Peyer's patch (tissue), 4 donors: ENCODE measurements around the gene SLCO4A1.

Experiments used
- CTCF ChIP-seq, 6 experiments: fragments of 450-650 bp in 4 of 6; fragments of 200-600 bp in 2 of 6; sonication (generic) in 1 of 6; IDR thresholded peaks; one replicate each; pipeline ENCODE4 v1.5.1; 2017 to 2019; ENCODE audit warnings: antibody characterized with exemption in 6 of 6, mild to moderate bottlenecking in 3 of 6, moderate library complexity in 1 of 6
- POLR2A ChIP-seq, 2 donors: fragments of 450-650 bp; IDR thresholded peaks; one replicate each; pipeline ENCODE4 v1.5.1; 2017; ENCODE audit warnings: antibody characterized with exemption in 2 of 2, mild to moderate bottlenecking in 2 of 2, moderate library complexity in 2 of 2

DNA sequence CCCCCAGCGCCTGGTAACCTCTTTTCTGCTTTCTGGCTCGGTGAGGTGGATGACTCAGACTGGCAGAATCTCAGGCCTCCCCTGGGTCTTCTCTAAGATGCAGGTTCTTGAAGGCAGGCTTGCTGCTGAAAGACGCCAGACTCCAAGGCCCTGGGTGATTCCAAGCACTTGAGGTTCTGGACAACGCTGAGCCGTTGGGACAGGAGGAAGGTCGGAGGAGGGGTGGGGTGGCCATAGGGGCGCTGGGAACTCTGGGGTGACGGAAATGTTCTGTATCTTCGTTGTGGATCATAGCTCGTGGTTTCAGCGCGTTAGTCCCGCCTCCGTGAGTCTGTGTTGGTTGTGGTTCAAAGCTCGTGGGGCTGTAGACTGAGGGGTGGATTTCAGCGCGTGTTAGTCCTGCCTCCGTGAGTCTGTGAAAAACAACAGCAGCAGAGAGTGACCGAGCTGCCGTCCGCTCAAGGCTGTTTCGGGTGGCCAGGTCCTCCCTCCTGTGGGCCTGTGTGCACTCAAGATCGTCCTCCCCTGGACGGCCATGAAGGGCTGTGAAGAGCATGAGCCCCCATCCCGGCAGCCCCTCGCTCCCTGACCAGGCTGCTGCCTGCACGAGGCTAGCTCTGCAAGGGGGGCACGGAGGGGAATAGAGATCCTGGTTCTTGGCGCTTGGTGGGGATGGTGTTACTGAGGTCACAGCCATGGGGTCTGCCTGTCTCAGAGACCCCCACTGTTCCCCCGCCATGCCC is 74.1 kb downstream of the SLCO4A1 start:
- TF ChIP-seq CTCF (IDR thresholded peaks at IDR 0.05) (no peak), POLR2A (IDR thresholded peaks at IDR 0.05) (no peak)
